ENCODE data around the gene LRCH1. TPM values are rescaled to one million over a fixed set of nuclear protein-coding genes. Genes with fewer than 3 reads are reported as not detected.

The LRCH1 gene
- total RNA-seq, 2 experiments from 2014 or later, result 19.8 to 20.9 TPM

- H3K9me3 Mint-ChIP-seq (ENCODE audit: low read depth), result no peaks in the 10 kb centered on the region
- H3K27ac Mint-ChIP-seq, result no peak overlapping the region
- H3K4me3 Mint-ChIP-seq, result no peak overlapping the region
- no peak for ATAC-seq
- peaks cover 11% of the 10 kb centered on the region for H3K4me1 Mint-ChIP-seq
- no peak for DNase-seq
- no peaks in the 10 kb centered on the region for H3K27me3 Mint-ChIP-seq
- no peaks in the 10 kb centered on the region for H3K36me3 Mint-ChIP-seq
- CTCF ChIA-PET, result no interaction called here
These were observed 68.2 kb downstream of the LRCH1 start for GRCh38 chr13:46621133-46621532.

DNA sequence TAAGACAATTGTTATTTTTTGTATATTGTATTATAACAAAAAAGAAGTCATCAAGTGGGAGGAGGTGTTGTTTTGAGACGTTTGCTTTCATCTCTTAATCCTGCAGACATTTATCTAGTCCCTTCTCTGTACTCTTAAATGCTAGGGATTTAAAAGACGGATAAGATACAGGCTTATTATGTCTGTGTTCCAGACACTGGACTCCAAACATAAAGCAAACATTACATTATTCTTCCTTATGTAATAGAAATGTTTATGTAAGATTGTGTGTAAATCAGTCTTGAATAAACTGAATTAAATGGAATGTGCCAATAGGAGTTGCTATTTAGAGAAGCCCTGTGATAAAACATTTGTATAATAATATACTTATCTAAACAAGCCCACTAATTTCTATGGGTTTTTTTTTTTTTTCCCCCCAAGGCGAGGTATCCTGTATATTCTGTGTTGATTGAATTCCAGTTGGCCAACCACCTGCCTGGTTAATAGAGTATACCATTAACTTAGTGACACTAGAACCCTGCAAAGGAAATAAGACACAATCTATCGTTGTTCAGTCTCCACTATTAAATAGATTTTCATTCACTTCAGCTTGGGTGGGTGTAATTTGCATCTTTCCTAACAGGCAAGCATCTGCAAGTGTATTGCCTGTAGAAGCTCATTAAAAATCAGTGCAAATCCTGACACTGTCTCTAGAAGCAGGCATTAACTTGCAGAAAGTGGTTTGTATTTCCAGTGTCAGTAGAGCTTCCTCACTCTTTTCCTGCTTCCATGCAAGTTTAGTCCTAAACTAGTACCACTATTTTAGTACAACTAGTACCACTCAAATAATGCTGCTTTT, 69.0 kb downstream of the LRCH1 start:
- H3K27ac Mint-ChIP-seq, result no peak overlapping the region
- H3K36me3 Mint-ChIP-seq, result no peaks in the 10 kb centered on the region
- H3K4me1 Mint-ChIP-seq, result peaks cover 6% of the 10 kb centered on the region
- no peaks in the 10 kb centered on the region for H3K27me3 Mint-ChIP-seq
- ATAC-seq (no peak), DNase-seq (no peak)
- no peaks in the 10 kb centered on the region for H3K9me3 Mint-ChIP-seq (ENCODE audit: low read depth)
- CTCF ChIA-PET, result interaction anchor here (0.8 to 1.0 kb wide), 2 partner anchors 10 to 30 kb away, joined by 3 read pairs; no protein-coding TSS in a partner anchor
- H3K4me3 Mint-ChIP-seq, result no peak overlapping the region

DNA sequence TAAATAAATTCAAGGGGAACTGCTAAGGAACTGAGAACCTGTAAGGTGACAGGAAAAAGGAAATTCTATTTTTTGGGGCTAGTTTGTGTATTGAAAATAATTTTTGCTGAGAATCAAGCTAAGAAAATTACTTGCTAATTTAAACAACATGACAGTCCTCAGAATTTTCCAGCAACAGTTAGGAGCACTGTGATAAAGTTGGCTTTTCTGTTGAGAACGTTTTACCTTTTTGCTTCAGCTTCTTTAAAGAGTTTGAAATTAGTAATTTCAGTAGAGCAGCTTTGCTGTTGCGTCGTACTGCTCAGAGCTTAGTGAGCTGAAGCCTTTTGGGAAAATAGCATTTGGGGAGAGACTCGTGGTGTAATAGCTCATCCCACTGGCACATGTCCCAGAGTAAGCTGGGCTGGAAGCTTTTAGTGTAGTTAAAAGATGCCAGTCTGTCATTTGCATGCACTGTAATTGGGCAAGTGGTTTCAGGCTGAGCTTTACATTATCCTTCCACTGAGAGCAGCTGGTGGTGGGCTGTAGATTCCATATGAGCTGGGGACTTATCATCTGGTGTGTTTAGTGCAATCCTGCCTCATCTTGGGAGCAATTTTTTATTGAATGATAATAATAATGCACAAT, 69.8 kb downstream of the LRCH1 start:
- ATAC-seq, result no peak
- Mint-ChIP-seq H3K27me3 (no peaks in the 10 kb centered on the region), H3K36me3 (no peaks in the 10 kb centered on the region), H3K4me1 (peaks cover 5% of the 10 kb centered on the region), H3K4me3 (no peak overlapping the region), H3K9me3 (ENCODE audit: low read depth) (no peaks in the 10 kb centered on the region), H3K27ac (no peak overlapping the region)
- DNase-seq, result no peak
- CTCF ChIA-PET, result interaction anchor here (0.8 to 1.0 kb wide), 2 partner anchors 9 to 30 kb away, joined by 3 read pairs; no protein-coding TSS in a partner anchor

DNA sequence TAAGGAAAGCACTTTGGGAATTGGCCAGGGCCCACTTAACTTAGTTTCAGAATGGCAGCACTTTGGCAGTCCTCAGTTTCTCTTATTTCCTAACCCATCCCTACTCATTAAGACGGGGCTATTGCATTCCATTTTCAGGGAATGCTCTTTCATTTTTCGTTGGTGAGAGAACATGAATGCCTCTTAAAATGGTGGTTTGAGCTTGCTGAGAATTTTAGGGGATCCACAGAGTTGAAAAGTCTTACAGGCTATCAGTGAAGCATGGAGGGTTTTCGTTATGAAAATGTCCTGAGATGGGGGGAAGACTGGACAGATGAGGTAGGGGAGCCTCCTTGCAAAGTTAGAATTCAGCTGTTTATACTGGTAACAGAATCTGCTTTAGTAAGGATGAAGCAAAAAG, 71.4 kb downstream of the LRCH1 start:
- H3K4me1 Mint-ChIP-seq, result peaks cover 5% of the 10 kb centered on the region
- H3K9me3 Mint-ChIP-seq (ENCODE audit: low read depth), result no peaks in the 10 kb centered on the region
- ATAC-seq (no peak), DNase-seq (no peak)
- H3K27me3 Mint-ChIP-seq, result no peaks in the 10 kb centered on the region
- H3K36me3 Mint-ChIP-seq, result peaks cover 3% of the 10 kb centered on the region
- no peak overlapping the region for H3K27ac Mint-ChIP-seq
- H3K4me3 Mint-ChIP-seq, result no peak overlapping the region
- CTCF ChIA-PET, result no interaction called here

DNA sequence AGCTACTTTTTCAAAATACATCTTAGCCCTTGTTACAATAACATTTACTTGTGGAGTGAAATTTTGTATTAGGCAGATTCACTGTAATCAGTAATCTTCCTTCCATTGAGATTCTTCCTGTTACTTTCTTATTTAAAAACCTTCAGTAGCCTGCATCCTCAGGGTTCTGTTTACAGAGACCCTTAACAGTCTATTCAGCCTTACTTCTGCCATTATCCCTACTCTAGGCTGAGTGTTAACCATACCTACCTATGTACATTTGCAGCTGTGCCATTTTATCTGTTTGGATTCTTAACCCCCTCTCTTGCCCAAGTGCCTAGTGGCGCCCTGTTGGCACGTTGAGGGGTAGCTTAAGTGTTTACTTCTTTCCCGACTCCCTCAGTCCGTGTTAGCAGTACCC, 71.9 kb downstream of the LRCH1 start:
- DNase-seq (no peak), ATAC-seq (no peak)
- Mint-ChIP-seq H3K4me1 (peaks cover 5% of the 10 kb centered on the region), H3K4me3 (no peak overlapping the region), H3K27ac (no peak overlapping the region), H3K27me3 (no peaks in the 10 kb centered on the region), H3K36me3 (peaks cover 3% of the 10 kb centered on the region), H3K9me3 (ENCODE audit: low read depth) (no peaks in the 10 kb centered on the region)
- CTCF ChIA-PET, result no interaction called here

DNA sequence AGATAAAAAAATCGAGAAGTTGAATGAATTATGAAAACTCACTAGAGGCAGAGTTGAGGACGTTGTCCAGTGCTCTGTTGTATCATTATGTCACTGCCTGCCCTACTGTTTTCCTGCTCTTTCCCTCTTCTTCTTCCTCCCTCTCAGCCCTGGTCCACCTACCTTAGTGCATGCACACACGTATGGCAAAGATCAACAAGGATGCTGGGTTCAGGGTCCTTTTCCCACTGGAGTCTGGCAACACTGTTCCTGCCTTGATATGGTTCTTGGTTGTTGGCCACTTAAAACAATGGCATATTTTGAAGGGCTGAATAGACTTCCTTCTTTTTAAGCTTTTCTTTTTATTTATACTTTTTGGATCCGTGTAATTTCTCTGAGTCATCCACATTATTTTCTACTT, 74.5 kb downstream of the LRCH1 start:
- ATAC-seq (no peak), DNase-seq (no peak)
- H3K4me1 Mint-ChIP-seq, result peaks cover 20% of the 10 kb centered on the region
- H3K27ac Mint-ChIP-seq, result no peak overlapping the region
- CTCF ChIA-PET, result no interaction called here
- no peak overlapping the region for H3K4me3 Mint-ChIP-seq
- no peaks in the 10 kb centered on the region for H3K9me3 Mint-ChIP-seq (ENCODE audit: low read depth)
- peaks cover 3% of the 10 kb centered on the region for H3K36me3 Mint-ChIP-seq
- H3K27me3 Mint-ChIP-seq, result no peaks in the 10 kb centered on the region

DNA sequence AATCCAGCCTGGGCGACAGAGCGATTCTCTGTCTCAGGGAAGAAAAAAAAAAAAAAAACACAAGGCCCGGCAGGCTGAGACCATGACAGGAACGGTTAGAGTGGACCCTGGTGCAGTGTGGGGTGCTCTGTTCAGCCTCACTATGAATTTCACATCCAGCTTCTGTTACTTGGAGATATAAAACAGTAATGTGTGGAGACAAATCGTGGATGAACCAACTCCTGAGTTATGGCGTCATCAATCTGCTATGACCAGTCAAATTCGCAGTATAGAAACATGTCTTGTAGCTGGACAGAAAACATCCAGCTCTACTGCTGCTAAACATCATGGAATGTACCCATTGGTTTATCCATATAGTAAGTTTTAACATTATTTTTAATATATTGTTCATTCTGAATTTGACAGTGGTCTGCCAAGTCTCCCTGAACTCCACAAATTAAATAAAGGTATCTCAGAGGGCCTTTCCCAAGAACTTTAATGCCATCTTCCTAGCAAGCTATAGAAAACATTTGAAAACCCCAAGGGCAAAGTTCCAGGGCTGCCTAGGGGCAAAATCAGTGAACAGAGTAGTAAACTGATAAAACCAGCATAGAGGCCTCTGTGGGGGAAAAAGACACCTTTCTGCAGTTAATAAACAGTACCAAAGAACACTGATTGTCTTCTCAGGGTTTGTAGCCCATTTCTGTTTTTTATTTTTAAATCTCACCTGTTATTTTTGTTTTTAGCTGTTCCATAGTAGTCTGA, 75.8 kb downstream of the LRCH1 start:
- H3K9me3 Mint-ChIP-seq (ENCODE audit: low read depth), result no peaks in the 10 kb centered on the region
- no peak overlapping the region for H3K27ac Mint-ChIP-seq
- peaks cover 20% of the 10 kb centered on the region for H3K4me1 Mint-ChIP-seq
- CTCF ChIA-PET, result no interaction called here
- H3K36me3 Mint-ChIP-seq, result peaks cover 3% of the 10 kb centered on the region
- no peaks in the 10 kb centered on the region for H3K27me3 Mint-ChIP-seq
- DNase-seq (no peak), ATAC-seq (no peak)
- no peak overlapping the region for H3K4me3 Mint-ChIP-seq

GRCh38 chr13:46629811-46630413, 76.9 kb downstream of the LRCH1 start:
- DNase-seq (no peak), ATAC-seq (no peak)
- Mint-ChIP-seq H3K27me3 (no peaks in the 10 kb centered on the region), H3K36me3 (peaks cover 4% of the 10 kb centered on the region), H3K4me3 (no peak overlapping the region), H3K27ac (no peak overlapping the region), H3K9me3 (ENCODE audit: low read depth) (no peaks in the 10 kb centered on the region), H3K4me1 (peaks cover 20% of the 10 kb centered on the region)
- CTCF ChIA-PET, result no interaction called here

GRCh38 chr13:46630431-46631178, 77.6 kb downstream of the LRCH1 start:
- no peak overlapping the region for H3K27ac Mint-ChIP-seq
- H3K27me3 Mint-ChIP-seq, result no peaks in the 10 kb centered on the region
- CTCF ChIA-PET, result no interaction called here
- no peaks in the 10 kb centered on the region for H3K9me3 Mint-ChIP-seq (ENCODE audit: low read depth)
- H3K4me1 Mint-ChIP-seq, result peaks cover 19% of the 10 kb centered on the region
- no peak for ATAC-seq
- no peak for DNase-seq
- H3K36me3 Mint-ChIP-seq, result peaks cover 5% of the 10 kb centered on the region
- no peak overlapping the region for H3K4me3 Mint-ChIP-seq

GRCh38 chr13:46631179-46631542, 78.2 kb downstream of the LRCH1 start:
- Mint-ChIP-seq H3K27me3 (no peaks in the 10 kb centered on the region), H3K27ac (no peak overlapping the region), H3K9me3 (ENCODE audit: low read depth) (no peaks in the 10 kb centered on the region), H3K4me1 (peaks cover 16% of the 10 kb centered on the region), H3K36me3 (peaks cover 7% of the 10 kb centered on the region), H3K4me3 (no peak overlapping the region)
- ATAC-seq, result no peak
- CTCF ChIA-PET, result no interaction called here
- no peak for DNase-seq

DNA sequence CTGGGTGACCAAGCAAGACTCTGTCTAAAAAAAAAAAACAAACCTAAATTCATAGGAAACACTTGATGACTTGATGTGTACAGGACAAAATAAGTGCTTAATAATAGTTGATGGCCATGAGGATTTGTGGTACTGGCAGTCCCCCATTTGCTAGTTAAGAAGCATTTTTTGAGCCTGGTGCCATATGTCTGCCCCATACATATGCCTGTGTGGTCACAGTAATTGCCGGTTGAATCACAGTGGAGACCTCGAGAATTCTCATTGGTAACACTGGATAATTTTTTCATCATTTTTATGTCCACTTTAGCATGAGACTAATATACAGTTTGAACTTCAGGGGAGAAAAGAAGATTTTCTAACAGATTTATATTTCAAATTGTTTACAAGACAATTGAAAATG, 79.2 kb downstream of the LRCH1 start:
- CTCF ChIA-PET, result interaction anchor here (1.4 kb wide), 1 partner anchor 9 kb away, joined by 3 read pairs; no protein-coding TSS in a partner anchor
- ATAC-seq (no peak), DNase-seq (no peak)
- Mint-ChIP-seq H3K4me3 (no peak overlapping the region), H3K9me3 (ENCODE audit: low read depth) (no peaks in the 10 kb centered on the region), H3K27ac (no peak overlapping the region), H3K4me1 (peaks cover 15% of the 10 kb centered on the region), H3K36me3 (peaks cover 14% of the 10 kb centered on the region), H3K27me3 (no peaks in the 10 kb centered on the region)

- DNase-seq (no peak), ATAC-seq (no peak)
- no peak overlapping the region for H3K4me3 Mint-ChIP-seq
- no peak overlapping the region for H3K27ac Mint-ChIP-seq
- peaks cover 11% of the 10 kb centered on the region for H3K36me3 Mint-ChIP-seq
- H3K27me3 Mint-ChIP-seq, result no peaks in the 10 kb centered on the region
- H3K4me1 Mint-ChIP-seq, result peaks cover 18% of the 10 kb centered on the region
- CTCF ChIA-PET, result no interaction called here
- H3K9me3 Mint-ChIP-seq (ENCODE audit: low read depth), result no peaks in the 10 kb centered on the region
These were observed 80.4 kb downstream of the LRCH1 start for GRCh38 chr13:46633416-46633815.

- Mint-ChIP-seq H3K27ac (no peak overlapping the region), H3K4me3 (no peak overlapping the region), H3K4me1 (peaks cover 24% of the 10 kb centered on the region), H3K27me3 (no peaks in the 10 kb centered on the region), H3K36me3 (peaks cover 11% of the 10 kb centered on the region), H3K9me3 (ENCODE audit: low read depth) (no peaks in the 10 kb centered on the region)
- ATAC-seq (no peak), DNase-seq (no peak)
- CTCF ChIA-PET, result no interaction called here
These were observed 83.5 kb downstream of the LRCH1 start for GRCh38 chr13:46636451-46636850.
